NCI-H2196 treated with DMSO at 0.1 percent for 48 hours (cell line): ENCODE data around the gene DCLK1.
"Not testable (repeated sequence)": the region's sequence is repeated elsewhere in the genome, so short reads cannot be mapped to it uniquely, and the experiment has no call there.

ENCODE experiments used
- DNase-seq: peaks from one replicate; lab custom pipeline; 2025; ENCODE audit not compliant: unreplicated experiment; lab: John Stamatoyannopoulos, UW

DCLK1 gene

DNA sequence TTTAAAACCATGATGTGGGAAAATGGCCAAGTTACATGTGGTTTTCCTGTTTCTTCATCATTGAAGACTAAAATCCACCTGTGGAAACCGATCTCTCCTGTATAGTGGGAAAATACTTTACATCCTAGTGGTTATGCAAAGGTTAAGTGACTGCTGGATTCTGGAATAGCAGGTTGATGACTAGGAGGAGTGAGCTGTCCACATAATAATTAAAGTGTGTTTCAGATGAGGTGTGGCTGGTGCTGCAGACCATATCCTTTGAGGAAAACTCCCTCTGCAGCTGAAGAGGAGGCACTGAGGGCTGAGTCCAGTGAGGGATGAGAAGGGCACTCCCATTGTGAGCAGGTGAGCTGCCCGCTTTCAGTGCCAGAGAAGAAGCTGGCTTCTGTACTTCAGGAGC is 43.2 kb downstream of the DCLK1 start:
- no peak for DNase-seq

DNA sequence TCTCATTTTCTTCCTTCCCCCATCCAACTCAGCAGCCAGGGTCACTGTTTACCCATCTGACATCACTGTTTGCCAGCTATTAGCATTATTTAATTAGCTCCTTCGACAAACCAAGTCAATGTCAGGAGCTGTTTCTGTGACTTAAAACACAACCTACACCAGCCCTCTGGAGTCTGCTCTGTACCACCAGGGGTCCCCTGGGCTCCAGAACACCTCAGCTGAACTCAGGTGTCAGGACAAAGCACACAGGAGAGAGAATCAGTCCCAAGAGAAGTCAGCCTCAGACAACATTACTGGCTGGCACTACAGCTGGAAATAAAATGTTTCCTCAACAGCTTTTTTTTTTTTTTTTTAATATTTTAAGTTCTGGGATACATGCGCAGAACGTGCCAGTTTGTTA is 45.1 kb downstream of the DCLK1 start:
- no peak for DNase-seq

GRCh38 chr13:36084131-36084530 is 47.1 kb downstream of the DCLK1 start:
- no peak for DNase-seq

- no peak for DNase-seq
Observed at GRCh38 chr13:36082806-36083205, 48.4 kb downstream of the DCLK1 start.

GRCh38 chr13:36082396-36082795 is 48.8 kb downstream of the DCLK1 start:
- no peak for DNase-seq

DNA sequence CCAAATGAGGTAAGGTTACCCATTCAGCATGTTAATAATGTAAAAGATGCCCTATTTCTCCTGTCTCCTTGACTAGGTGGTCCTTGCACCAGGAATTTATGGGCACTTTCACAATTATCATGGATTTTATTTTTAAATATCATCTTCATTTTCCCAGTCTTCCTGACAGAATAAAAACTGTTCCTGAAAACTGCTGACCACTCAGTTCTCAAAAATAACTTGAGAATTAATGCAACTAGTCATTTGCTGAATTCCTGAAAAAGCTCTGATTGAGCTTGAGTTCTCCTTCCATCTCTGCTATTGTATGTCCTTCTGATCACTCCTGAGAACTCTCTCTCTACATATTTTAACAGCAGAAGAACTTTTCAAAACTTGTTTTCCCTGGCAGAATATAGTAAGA is 55.0 kb downstream of the DCLK1 start:
- DNase-seq, result no peak

DNA sequence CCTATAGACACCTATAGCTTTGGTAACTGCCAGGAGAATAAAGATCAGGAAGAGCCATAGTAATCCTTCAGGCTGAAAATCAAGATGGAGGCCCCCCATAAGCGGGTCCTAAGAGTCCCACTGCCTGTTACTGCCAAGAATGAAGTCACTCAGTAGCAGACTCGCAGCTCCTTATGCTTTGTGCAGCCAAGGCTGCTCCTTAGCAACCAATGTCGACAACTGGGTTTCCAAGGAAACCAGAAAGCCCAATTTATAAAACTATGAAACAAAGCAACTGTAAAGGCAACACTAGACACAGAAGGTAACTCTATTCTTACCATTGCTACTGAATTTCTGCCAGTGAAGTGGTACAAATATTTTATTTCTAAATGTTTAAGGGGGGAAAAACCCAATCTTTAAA is 56.5 kb downstream of the DCLK1 start:
- no peak for DNase-seq

DNA sequence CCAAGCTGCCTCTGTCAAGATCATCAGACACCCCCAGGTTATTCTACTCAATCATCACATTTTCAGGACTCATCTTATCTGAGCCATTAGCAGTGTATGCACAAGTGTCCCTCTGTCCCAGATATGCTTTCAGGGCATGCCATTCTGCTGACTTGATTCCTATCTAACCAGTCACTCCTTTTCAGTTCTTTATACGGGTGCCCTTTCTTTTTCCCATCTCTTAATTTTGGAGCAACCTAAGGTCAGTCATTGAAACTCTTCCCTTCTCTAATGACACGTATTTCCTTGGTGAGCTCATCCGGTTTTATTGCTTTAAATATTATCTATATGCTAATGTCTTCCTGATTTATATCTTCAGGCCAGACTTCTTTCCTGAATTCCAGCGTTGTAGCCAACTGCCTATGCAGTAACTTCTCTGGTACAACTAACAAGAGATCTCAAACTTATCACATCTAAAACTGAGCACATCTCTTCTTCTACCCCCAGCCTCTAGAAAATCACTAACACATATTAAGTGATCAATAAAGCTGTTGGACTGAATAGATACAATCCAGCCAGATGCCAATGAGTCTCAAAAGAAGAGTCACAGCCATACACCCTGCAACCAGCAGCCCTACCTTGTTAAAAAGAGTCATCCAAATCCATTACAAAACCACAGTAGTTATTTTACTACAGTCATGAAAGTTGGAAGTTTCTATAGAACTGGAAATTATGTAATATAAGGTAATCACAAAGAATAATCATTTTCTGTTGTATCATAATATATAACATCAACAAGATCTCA is 58.8 kb downstream of the DCLK1 start:
- DNase-seq, result no peak

GRCh38 chr13:36070504-36071192 is 60.5 kb downstream of the DCLK1 start:
- not testable (repeated sequence) for DNase-seq

GRCh38 chr13:36069881-36070366 is 61.3 kb downstream of the DCLK1 start:
- DNase-seq, result no peak

DNA sequence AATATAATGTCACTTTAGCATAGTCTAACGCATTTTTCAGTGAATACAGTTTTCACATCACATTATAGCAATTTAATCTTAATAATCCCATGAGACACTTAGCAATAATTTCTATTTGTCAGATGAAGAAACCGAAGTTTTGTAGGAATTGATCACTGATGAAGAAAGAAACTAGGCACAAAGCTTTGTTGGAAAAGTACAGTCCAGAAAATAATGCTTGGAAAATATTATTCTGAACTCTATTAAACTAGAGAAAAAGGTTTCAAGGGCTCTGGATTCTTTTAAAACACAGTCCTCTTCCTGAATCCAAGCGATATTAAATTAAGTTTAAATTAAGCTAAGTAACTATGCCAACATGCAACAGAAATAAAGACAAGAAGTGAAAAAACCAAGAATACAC is 62.2 kb downstream of the DCLK1 start:
- DNase-seq, result no peak

GRCh38 chr13:36068566-36068965 is 62.6 kb downstream of the DCLK1 start:
- no peak for DNase-seq

DNA sequence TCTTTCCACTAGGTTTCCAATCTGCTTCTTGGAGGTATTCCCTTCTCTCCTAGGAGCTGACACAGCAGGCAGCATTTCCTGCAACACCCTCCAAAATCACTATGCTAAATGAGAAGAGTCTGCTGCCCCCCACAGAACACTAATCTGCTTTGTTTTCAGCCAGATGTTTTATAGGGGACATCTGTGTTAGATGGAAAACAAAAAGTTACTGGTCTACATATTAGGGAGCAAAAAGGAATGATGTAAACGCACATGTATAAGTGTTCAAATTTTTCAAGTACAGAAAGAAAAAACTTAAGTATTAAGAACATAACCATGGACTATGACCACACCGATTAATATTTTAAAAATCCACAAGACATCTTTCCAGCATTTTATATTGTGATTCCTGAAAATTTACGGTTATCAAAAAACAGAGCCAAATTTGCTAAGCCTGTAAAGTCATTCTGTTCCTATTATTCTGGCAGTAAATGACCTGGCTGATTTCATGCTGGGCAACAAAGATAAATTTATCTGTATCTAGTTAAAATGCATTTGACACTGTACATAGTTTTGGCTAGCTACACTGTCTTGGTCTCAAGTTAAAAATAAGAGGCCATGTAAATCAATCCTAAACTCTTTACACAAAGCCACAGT is 63.3 kb downstream of the DCLK1 start:
- no peak for DNase-seq

DNA sequence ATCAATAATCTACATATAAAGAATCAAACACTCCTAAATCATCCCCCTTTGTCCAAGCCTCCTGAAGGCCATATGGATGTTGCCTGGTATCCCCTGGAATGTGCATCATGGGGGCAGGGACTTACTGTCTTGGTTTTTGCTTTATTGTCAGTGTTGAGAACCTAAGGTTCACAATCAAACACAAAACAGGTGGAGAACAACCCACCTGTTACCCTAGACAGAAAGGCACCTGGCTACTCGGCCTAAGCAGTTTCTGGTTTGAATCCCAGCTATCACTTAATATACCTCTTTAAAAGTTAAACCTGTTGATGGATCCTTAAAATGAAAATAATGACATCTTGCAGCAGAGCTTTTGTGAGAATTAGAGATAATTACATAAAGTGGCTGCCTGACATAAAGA is 68.9 kb downstream of the DCLK1 start:
- no peak for DNase-seq

GRCh38 chr13:36061621-36062020 is 69.6 kb downstream of the DCLK1 start:
- no peak for DNase-seq

DNA sequence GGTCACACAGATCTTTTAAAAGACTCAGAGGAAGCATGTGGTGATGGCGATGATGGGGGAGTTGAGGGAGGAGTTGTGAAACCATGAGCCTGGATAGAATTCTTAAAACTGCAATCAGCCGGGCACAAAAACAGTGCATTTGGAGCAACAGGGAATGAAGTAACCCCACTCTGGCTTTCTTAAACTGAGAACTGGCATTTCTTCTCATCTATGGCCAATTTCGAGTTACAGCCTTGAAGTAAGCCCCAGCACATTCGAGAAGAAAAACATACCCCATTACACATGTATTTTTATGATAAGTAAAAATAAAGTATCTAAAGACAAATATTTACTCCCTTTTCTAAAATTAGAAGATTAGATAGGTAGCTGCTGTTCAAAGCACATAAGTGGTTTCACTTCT is 70.1 kb downstream of the DCLK1 start:
- no peak for DNase-seq

- DNase-seq, result no peak
Observed at GRCh38 chr13:36059321-36059720, 71.9 kb downstream of the DCLK1 start.

DNA sequence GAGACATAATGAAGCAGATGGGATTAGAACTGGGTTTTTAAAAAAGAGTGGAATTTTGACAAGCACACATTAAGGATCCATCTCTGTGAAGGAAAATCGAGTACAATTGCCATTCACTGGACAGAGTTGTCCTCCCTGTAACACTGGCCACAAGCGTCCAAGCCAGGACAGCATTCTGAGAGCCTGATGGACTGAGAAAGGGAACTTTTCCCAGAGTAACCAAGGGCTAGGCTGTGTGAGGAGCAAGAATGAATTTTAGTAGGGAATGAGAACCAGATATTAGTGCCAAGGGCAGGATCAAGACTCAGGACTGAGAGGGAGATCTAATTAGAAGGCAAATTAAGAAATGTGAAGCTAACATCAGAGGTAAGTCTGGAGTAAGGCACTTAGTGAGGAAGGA is 73.1 kb downstream of the DCLK1 start:
- DNase-seq, result no peak

GRCh38 chr13:36057547-36057946 is 73.6 kb downstream of the DCLK1 start:
- DNase-seq, result no peak

GRCh38 chr13:36057041-36057440 is 74.1 kb downstream of the DCLK1 start:
- DNase-seq, result no peak

GRCh38 chr13:36055366-36055765 is 75.8 kb downstream of the DCLK1 start:
- no peak for DNase-seq

- no peak for DNase-seq
Observed at GRCh38 chr13:36054041-36054440, 77.1 kb downstream of the DCLK1 start.
